ENCODE results near the gene CCDC112. TPM values are rescaled to one million over a fixed set of nuclear protein-coding genes. Genes with fewer than 3 reads are reported as not detected.

CCDC112 gene
- total and polyA plus RNA-seq, 2 experiments from 2014 or later, result 8.1 to 10.9 TPM

DNA sequence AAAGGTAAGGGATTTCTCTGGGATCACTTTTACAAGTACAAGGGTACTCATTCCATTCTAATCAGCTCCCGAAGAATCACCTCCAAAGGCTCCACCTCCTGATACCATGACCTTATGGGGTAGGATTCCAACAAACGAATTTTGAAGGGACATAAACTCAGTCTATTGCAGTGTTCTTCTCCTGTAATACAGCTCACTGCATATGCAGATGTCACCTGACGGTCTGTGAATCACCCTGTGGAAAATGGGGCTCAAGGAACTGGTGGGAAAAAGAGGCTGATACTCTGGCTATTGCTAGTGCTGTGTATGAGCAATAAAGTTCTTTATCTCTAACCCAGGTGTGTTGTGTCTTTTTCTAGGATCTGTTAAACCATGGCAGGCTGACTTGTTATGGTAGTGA is 42.4 kb upstream of the CCDC112 start:
- no peak overlapping the region for H3K4me3 ChIP-seq
- H3K4me1 ChIP-seq (ENCODE audit: low read depth), result no peaks in the 10 kb centered on the region
- DNase-seq (ENCODE audit: low read depth in 1 of 2, low spot score in 1 of 2), result no peak
- H3K9me3 ChIP-seq (ENCODE audit: low read depth), result no peaks in the 10 kb centered on the region
- H3K27me3 ChIP-seq, result no peaks in the 10 kb centered on the region
- H3K27ac ChIP-seq, result no peak overlapping the region
- TF ChIP-seq, protein P1, sequence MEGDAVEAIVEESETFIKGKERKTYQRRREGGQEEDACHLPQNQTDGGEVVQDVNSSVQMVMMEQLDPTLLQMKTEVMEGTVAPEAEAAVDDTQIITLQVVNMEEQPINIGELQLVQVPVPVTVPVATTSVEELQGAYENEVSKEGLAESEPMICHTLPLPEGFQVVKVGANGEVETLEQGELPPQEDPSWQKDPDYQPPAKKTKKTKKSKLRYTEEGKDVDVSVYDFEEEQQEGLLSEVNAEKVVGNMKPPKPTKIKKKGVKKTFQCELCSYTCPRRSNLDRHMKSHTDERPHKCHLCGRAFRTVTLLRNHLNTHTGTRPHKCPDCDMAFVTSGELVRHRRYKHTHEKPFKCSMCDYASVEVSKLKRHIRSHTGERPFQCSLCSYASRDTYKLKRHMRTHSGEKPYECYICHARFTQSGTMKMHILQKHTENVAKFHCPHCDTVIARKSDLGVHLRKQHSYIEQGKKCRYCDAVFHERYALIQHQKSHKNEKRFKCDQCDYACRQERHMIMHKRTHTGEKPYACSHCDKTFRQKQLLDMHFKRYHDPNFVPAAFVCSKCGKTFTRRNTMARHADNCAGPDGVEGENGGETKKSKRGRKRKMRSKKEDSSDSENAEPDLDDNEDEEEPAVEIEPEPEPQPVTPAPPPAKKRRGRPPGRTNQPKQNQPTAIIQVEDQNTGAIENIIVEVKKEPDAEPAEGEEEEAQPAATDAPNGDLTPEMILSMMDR (IDR thresholded peaks at IDR 0.05; ENCODE audit: low read depth, low read length), result no peak
- no peaks in the 10 kb centered on the region for H3K36me3 ChIP-seq

DNA sequence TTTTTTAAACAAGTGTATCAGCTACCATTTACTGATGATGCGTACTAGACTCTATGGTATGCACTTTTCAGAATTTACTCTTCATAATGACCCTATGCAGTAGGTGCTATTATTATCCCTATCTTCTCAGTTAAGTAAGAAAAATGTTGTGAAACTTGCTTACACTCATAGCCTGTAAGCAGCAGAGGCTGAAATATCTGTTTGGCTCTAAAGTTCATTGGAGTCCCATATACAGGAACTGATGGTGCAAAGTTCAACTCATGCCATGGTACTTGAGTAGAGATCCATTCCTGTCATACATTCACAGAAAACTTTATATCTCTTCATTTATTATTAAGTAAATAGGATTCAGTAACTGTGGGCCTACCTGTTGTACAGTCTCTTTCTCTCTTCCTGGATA is 41.4 kb upstream of the CCDC112 start:
- Histone ChIP-seq H3K4me3 (no peak overlapping the region), H3K9me3 (ENCODE audit: low read depth) (no peaks in the 10 kb centered on the region), H3K27me3 (no peaks in the 10 kb centered on the region), H3K27ac (no peak overlapping the region), H3K4me1 (ENCODE audit: low read depth) (no peaks in the 10 kb centered on the region), H3K36me3 (no peaks in the 10 kb centered on the region)
- no peak for DNase-seq (ENCODE audit: low read depth in 1 of 2, low spot score in 1 of 2)
- TF ChIP-seq, protein P1 (IDR thresholded peaks at IDR 0.05; ENCODE audit: low read depth, low read length), result no peak

DNA sequence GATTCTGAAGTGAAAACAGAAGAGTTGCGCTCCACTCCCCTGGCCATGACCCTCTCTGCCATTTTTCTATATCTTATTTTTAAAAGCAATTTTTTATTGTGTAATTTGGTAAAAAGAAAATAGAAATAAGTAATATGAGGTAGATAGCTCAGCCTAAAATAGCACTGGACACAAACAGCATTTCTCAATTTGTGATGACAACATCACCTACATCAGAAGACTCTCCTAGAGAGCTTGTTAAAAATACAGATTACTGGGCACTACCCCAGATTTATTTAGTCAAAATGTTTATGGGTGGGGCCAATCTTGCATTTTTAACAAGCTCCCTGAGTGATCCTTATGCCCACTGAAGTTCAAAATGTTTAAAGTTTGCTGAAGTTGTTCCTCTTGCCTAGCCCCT is 40.5 kb upstream of the CCDC112 start:
- H3K36me3 ChIP-seq, result no peaks in the 10 kb centered on the region
- no peak overlapping the region for H3K4me3 ChIP-seq
- DNase-seq (ENCODE audit: low read depth in 1 of 2, low spot score in 1 of 2), result no peak
- H3K4me1 ChIP-seq (ENCODE audit: low read depth), result no peaks in the 10 kb centered on the region
- no peaks in the 10 kb centered on the region for H3K9me3 ChIP-seq (ENCODE audit: low read depth)
- H3K27ac ChIP-seq, result no peak overlapping the region
- TF ChIP-seq, protein P1 (IDR thresholded peaks at IDR 0.05; ENCODE audit: low read depth, low read length), result no peak
- no peaks in the 10 kb centered on the region for H3K27me3 ChIP-seq

DNA sequence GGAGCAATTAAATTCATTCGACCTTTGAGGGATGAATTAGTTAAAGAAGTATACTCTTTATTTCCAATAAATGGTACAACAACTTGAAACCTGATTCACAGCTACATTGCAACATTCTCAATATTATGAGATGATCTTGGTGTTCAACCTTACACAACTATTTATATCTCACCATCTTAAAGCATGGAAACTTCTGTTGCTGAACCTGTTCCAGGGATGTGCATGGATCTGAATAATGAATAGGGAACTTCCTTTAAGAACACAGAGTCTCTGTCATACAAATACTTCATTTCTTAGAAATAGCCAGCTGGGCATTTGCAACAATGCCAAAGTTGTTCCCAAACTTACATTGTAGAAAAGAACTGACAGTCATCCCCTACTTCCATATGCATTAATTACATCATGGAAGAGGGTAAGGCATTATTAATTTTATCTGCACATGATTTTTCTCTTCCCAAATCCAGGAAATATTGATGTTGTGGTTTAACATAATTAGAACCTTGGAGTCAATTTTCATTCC is 39.8 kb upstream of the CCDC112 start:
- Histone ChIP-seq H3K36me3 (no peaks in the 10 kb centered on the region), H3K4me1 (ENCODE audit: low read depth) (no peaks in the 10 kb centered on the region), H3K4me3 (no peak overlapping the region), H3K27ac (no peak overlapping the region), H3K27me3 (no peaks in the 10 kb centered on the region), H3K9me3 (ENCODE audit: low read depth) (no peaks in the 10 kb centered on the region)
- TF ChIP-seq, protein P1 (IDR thresholded peaks at IDR 0.05; ENCODE audit: low read depth, low read length), result no peak
- DNase-seq (ENCODE audit: low read depth in 1 of 2, low spot score in 1 of 2), result no peak

DNA sequence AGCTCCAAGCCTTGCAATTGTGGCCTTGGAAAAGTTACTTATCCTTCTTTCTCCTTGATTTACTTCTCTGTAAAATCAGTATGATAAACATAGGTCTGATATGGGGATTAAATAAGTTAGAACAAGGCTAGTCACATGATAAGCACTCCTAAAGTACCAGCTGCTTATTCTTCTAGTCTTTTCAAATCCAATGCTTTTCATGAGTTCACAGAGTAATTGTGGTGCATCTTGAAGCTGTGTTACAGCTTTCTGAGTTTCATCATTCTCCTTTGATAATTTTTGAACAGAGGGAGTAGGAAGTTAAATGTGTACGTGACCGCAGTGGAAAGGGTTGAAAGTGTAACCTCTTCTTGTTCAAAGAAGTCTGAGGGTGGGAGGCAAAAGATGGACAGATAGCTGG is 38.8 kb upstream of the CCDC112 start:
- Histone ChIP-seq H3K4me3 (no peak overlapping the region), H3K4me1 (ENCODE audit: low read depth) (no peaks in the 10 kb centered on the region), H3K36me3 (no peaks in the 10 kb centered on the region), H3K27me3 (no peaks in the 10 kb centered on the region), H3K27ac (no peak overlapping the region), H3K9me3 (ENCODE audit: low read depth) (no peaks in the 10 kb centered on the region)
- DNase-seq (ENCODE audit: low read depth in 1 of 2, low spot score in 1 of 2), result no peak
- TF ChIP-seq, protein P1 (IDR thresholded peaks at IDR 0.05; ENCODE audit: low read depth, low read length), result no peak

DNA sequence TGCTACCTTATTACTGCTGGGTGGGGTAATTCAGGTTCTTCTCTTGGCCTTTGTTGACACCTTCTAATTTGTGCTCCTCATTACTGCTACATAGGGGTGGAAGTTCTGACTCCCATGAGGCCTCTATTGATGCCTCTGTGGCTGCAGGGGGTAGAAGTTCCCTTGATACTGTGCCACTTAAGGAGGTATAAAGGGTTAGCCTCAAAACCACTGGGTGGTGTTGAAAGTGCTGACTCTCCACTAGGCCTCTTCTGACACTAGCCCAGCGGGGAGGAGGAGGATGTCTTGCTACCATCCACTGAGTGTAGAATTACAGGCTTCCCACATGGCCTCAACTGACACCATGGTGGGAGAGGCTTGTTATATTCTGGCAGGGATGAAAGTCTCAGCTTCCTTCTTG is 36.7 kb upstream of the CCDC112 start:
- TF ChIP-seq, protein P1 (IDR thresholded peaks at IDR 0.05; ENCODE audit: low read depth, low read length), result no peak
- H3K27ac ChIP-seq, result no peak overlapping the region
- H3K4me1 ChIP-seq (ENCODE audit: low read depth), result no peaks in the 10 kb centered on the region
- H3K36me3 ChIP-seq, result no peaks in the 10 kb centered on the region
- no peak overlapping the region for H3K4me3 ChIP-seq
- H3K9me3 ChIP-seq (ENCODE audit: low read depth), result no peaks in the 10 kb centered on the region
- peak in 1 of 2 donors; percentile 45 for DNase-seq (ENCODE audit: low read depth in 1 of 2, low spot score in 1 of 2)
- H3K27me3 ChIP-seq, result no peaks in the 10 kb centered on the region

Measured in cardiac muscle cell (in vitro differentiated cells and primary cell).